ENCODE data around the gene WDR81.

Gene WDR81

DNA sequence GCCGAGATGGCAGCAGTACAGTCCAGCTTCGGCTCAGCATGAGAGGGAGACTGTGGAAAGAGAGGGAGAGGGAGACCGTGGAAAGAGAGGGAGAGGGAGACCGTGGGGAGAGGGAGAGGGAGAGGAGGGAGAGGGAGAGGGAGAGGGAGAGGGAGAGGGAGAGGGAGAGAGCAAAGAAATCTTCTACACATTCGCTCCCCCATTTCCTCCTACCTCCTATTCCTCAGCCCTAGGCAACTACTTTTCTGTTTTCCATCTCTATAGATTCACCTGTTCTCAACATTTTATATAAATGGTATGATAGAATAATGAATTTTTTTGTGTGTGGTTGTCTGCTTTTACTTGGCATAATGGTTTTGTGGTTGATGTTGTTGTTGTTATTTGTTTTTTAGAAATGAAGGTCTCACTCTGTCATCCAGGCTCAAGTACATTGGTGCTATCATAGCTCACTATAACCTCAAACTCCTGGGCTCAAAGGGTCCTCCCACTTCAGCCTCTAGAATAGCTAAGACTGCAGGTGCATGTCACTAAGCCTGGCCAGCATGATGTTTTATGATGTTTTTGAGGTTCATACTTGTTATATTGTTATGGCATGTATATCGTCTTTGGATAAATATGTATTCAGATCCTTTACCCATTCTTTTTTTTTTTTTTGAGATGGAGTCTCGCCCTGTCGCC is 33.8 kb upstream of the WDR81 start:
- Histone ChIP-seq H3K4me2 (ENCODE audit: low read length) (no peak overlapping the region), H3K9ac (ENCODE audit: low read length) (no peak overlapping the region), H3K9me3 (ENCODE audit: low read length) (no peaks in the 10 kb centered on the region; the same call in 1 of the 2 replicates), H3K36me3 (ENCODE audit: insufficient read depth, low read length) (no peaks in the 10 kb centered on the region), H3K79me2 (ENCODE audit: insufficient read depth, low read length) (no peaks in the 10 kb centered on the region), H3K4me1 (ENCODE audit: insufficient read depth, low read length, severe bottlenecking) (no peaks in the 10 kb centered on the region), H3F3A (ENCODE audit: insufficient read depth, low read length) (no peaks in the 10 kb centered on the region), H3K27ac (ENCODE audit: low read depth, low read length, poor library complexity, severe bottlenecking) (no peak overlapping the region), H3K4me3 (ENCODE audit: low read depth, low read length, poor library complexity, severe bottlenecking) (no peak overlapping the region), H3K9me2 (ENCODE audit: low read depth, low read length) (no peaks in the 10 kb centered on the region), H3K27me3 (ENCODE audit: insufficient read depth, low read length) (no peaks in the 10 kb centered on the region), H4K20me1 (ENCODE audit: insufficient read depth, low read length) (no peaks in the 10 kb centered on the region), H2AFZ (ENCODE audit: low read length) (no peak overlapping the region)
- no peak for TF ChIP-seq EZH2 (IDR thresholded peaks at IDR 0.05; ENCODE audit: borderline replicate concordance, low read length)
- TF ChIP-seq, protein P1, sequence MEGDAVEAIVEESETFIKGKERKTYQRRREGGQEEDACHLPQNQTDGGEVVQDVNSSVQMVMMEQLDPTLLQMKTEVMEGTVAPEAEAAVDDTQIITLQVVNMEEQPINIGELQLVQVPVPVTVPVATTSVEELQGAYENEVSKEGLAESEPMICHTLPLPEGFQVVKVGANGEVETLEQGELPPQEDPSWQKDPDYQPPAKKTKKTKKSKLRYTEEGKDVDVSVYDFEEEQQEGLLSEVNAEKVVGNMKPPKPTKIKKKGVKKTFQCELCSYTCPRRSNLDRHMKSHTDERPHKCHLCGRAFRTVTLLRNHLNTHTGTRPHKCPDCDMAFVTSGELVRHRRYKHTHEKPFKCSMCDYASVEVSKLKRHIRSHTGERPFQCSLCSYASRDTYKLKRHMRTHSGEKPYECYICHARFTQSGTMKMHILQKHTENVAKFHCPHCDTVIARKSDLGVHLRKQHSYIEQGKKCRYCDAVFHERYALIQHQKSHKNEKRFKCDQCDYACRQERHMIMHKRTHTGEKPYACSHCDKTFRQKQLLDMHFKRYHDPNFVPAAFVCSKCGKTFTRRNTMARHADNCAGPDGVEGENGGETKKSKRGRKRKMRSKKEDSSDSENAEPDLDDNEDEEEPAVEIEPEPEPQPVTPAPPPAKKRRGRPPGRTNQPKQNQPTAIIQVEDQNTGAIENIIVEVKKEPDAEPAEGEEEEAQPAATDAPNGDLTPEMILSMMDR (IDR thresholded peaks at IDR 0.05; ENCODE audit: low read length), result no peak

DNA sequence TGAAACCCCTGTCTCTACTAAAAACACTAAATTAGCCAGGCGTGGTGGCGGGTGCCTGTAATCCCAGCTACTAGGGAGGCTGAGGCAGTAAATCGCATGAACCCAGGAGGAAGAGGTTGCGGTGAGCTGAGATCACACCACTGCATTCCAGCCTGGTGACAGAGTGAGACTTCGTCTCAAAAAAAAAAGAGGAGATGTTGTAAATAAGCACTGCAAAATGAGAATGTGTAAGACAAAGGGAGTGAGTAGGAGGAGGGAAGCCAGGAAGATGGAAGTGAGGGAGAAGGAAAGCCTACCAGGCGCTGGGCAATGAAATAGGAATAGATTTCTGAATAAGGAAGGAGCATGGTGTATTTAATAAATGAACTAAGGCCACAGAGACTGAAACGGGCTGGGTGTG is 31.2 kb upstream of the WDR81 start:
- H3K27ac ChIP-seq (ENCODE audit: low read depth, low read length, poor library complexity, severe bottlenecking), result no peak overlapping the region
- H3K4me2 ChIP-seq (ENCODE audit: low read length), result no peak overlapping the region
- H3K9me3 ChIP-seq (ENCODE audit: low read length), result no peaks in the 10 kb centered on the region
- H3F3A ChIP-seq (ENCODE audit: insufficient read depth, low read length), result no peaks in the 10 kb centered on the region
- H3K4me1 ChIP-seq (ENCODE audit: insufficient read depth, low read length, severe bottlenecking), result no peaks in the 10 kb centered on the region
- no peaks in the 10 kb centered on the region for H3K36me3 ChIP-seq (ENCODE audit: insufficient read depth, low read length)
- TF ChIP-seq EZH2 (IDR thresholded peaks at IDR 0.05; ENCODE audit: borderline replicate concordance, low read length), result no peak
- TF ChIP-seq, protein P1 (IDR thresholded peaks at IDR 0.05; ENCODE audit: low read length), result no peak
- no peaks in the 10 kb centered on the region for H3K9me2 ChIP-seq (ENCODE audit: low read depth, low read length)
- no peak overlapping the region for H3K4me3 ChIP-seq (ENCODE audit: low read depth, low read length, poor library complexity, severe bottlenecking)
- no peaks in the 10 kb centered on the region for H4K20me1 ChIP-seq (ENCODE audit: insufficient read depth, low read length)
- no peak overlapping the region for H3K9ac ChIP-seq (ENCODE audit: low read length)
- H3K27me3 ChIP-seq (ENCODE audit: insufficient read depth, low read length), result no peaks in the 10 kb centered on the region
- no peaks in the 10 kb centered on the region for H3K79me2 ChIP-seq (ENCODE audit: insufficient read depth, low read length)
- no peak overlapping the region for H2AFZ ChIP-seq (ENCODE audit: low read length)

DNA sequence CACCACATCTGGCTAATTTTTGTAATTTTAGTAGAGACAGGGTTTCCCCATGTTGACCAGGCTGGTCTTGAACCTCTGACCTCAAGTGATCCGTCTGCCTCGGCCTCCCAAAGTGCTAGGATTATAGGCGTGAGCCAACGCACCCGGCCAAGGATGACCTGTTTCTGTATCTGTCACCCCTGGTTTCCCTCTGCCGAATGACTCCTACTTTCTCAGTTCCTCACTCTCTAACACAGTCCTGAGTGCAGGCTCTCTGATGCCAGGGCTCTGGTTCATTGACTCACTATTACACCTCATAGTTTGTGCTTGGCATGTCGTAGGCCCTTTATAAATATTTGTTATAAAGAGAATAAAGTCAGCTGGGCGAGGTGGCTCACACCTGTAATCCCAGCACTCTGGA is 29.1 kb upstream of the WDR81 start:
- Histone ChIP-seq H2AFZ (ENCODE audit: low read length) (no peak overlapping the region), H3K4me2 (ENCODE audit: low read length) (no peak overlapping the region)

More for the DNA sequence above, 29.1 kb upstream of the WDR81 start:
- Histone ChIP-seq H3K9me2 (ENCODE audit: low read depth, low read length) (no peaks in the 10 kb centered on the region), H3K27ac (ENCODE audit: low read depth, low read length, poor library complexity, severe bottlenecking) (no peak overlapping the region), H4K20me1 (ENCODE audit: insufficient read depth, low read length) (no peaks in the 10 kb centered on the region), H3K9me3 (ENCODE audit: low read length) (no peaks in the 10 kb centered on the region), H3K9ac (ENCODE audit: low read length) (no peak overlapping the region), H3K36me3 (ENCODE audit: insufficient read depth, low read length) (no peaks in the 10 kb centered on the region), H3F3A (ENCODE audit: insufficient read depth, low read length) (no peaks in the 10 kb centered on the region), H3K79me2 (ENCODE audit: insufficient read depth, low read length) (no peaks in the 10 kb centered on the region), H3K4me3 (ENCODE audit: low read depth, low read length, poor library complexity, severe bottlenecking) (no peak overlapping the region), H3K4me1 (ENCODE audit: insufficient read depth, low read length, severe bottlenecking) (no peaks in the 10 kb centered on the region), H3K27me3 (ENCODE audit: insufficient read depth, low read length) (no peaks in the 10 kb centered on the region)
- TF ChIP-seq, protein P1 (IDR thresholded peaks at IDR 0.05; ENCODE audit: low read length), result no peak

Data from OCI-LY1 (cell line).